Keratinocyte (primary cell): ENCODE data around the gene HERPUD1.

ENCODE experiments used
- CTCF ChIP-seq, 3 experiments: IDR thresholded peaks in 1 of 3; conservative IDR thresholded peaks in 1 of 3; optimal IDR thresholded peaks in 1 of 3; 2 replicates in 2 of 3; 3 replicates in 1 of 3; pipeline versions ENCODE3 to v1.5.1; 2011; ENCODE audit warnings: low read length in 3 of 3, mild to moderate bottlenecking in 3 of 3, moderate library complexity in 2 of 3, control low read depth in 1 of 3, inconsistent platforms in 1 of 3; ENCODE audit not compliant: insufficient read depth in 2 of 3; ENCODE audit errors: extremely low read depth in 1 of 3
- EZH2 ChIP-seq: IDR thresholded peaks from one replicate; pipeline ENCODE4 v1.6.1; 2012; ENCODE audit warnings: inconsistent platforms, mild to moderate bottlenecking, low read length, moderate library complexity

GRCh38 chr16:56987692-56988091 is 55.8 kb downstream of the HERPUD1 start:
- TF ChIP-seq CTCF (optimal IDR thresholded peaks at IDR 0.05 in 1 of 3, IDR thresholded peaks at IDR 0.05 in 1 of 3, conservative IDR thresholded peaks at IDR 0.05 in 1 of 3; ENCODE audit: extremely low read depth in 1 of 3, insufficient read depth in 2 of 3, low read length in 3 of 3) (no peak), EZH2 (no peak)
